ENCODE data around the gene UBL4B.
"Not testable (repeated sequence)": the region's sequence is repeated elsewhere in the genome, so short reads cannot be mapped to it uniquely, and the experiment has no call there.

UBL4B gene

GRCh38 chr1:110112143-110112542 is at the start of gene UBL4B:
Gene UBL4B (plus strand): TSS chr1:110112443. CDS start chr1:110112535, 92 bp downstream.
- DNase-seq, result no peak

- DNase-seq, result no peak
These were observed 49.6 kb upstream of the UBL4B start for GRCh38 chr1:110062612-110063011.

GRCh38 chr1:110063781-110064180 is 48.5 kb upstream of the UBL4B start:
- no peak for DNase-seq

GRCh38 chr1:110064576-110065337 is 47.5 kb upstream of the UBL4B start:
- no peak for DNase-seq

GRCh38 chr1:110065841-110066240 is 46.4 kb upstream of the UBL4B start:
- no peak for DNase-seq

- no peak for DNase-seq
These were observed 44.8 kb upstream of the UBL4B start for GRCh38 chr1:110067479-110067892.

- DNase-seq, result no peak
These were observed 44.2 kb upstream of the UBL4B start for GRCh38 chr1:110067893-110068645.

GRCh38 chr1:110068646-110069403 is 43.4 kb upstream of the UBL4B start:
- DNase-seq, result no peak

GRCh38 chr1:110069404-110070281 is 42.6 kb upstream of the UBL4B start:
- no peak for DNase-seq

- DNase-seq, result no peak
These were observed 42.0 kb upstream of the UBL4B start for GRCh38 chr1:110070282-110070669.

- DNase-seq, result no peak
These were observed 41.5 kb upstream of the UBL4B start, which contains the start of gene ALX3 for GRCh38 chr1:110070671-110071242. Gene ALX3 (minus strand): TSS chr1:110070672. CDS start chr1:110070612, 60 bp downstream.

GRCh38 chr1:110074166-110074565 is 38.1 kb upstream of the UBL4B start:
- no peak for DNase-seq

GRCh38 chr1:110076789-110077500 is 35.3 kb upstream of the UBL4B start:
- DNase-seq, result no peak

GRCh38 chr1:110079995-110080394 is 32.2 kb upstream of the UBL4B start:
- not testable (repeated sequence) for DNase-seq

GRCh38 chr1:110081061-110081460 is 31.2 kb upstream of the UBL4B start:
- no peak for DNase-seq

GRCh38 chr1:110082477-110082876 is 29.8 kb upstream of the UBL4B start:
- DNase-seq, result no peak

- DNase-seq, result no peak
These were observed 29.0 kb upstream of the UBL4B start for GRCh38 chr1:110083061-110083865.

- DNase-seq, result no peak
These were observed 28.4 kb upstream of the UBL4B start for GRCh38 chr1:110083866-110084226.

GRCh38 chr1:110084227-110085078 is 27.8 kb upstream of the UBL4B start:
- peak; percentile 31 for DNase-seq
